HFFc6 (cell line): ENCODE results near the gene SOCS3. TPM values are rescaled to one million over a fixed set of nuclear protein-coding genes. Genes with fewer than 3 reads are reported as not detected.

Experiments
- DNase-seq: peaks from one replicate; pipeline ENCODE4 v3.0.0-alpha.2; 2018
- H3K27ac Mint-ChIP-seq: 2 replicates; pipeline ENCODE4 v1.8.0; 2020; ENCODE audit warnings: mild to moderate bottlenecking, mixed read lengths
- H3K27me3 Mint-ChIP-seq: 2 replicates; pipeline ENCODE4 v1.8.0; 2021; ENCODE audit warnings: mild to moderate bottlenecking, moderate library complexity, mixed read lengths; ENCODE audit not compliant: insufficient read depth
- H3K36me3 Mint-ChIP-seq: 2 replicates; pipeline ENCODE4 v1.8.0; 2021; ENCODE audit warnings: low read depth, mixed read lengths
- H3K4me1 Mint-ChIP-seq: 2 replicates; pipeline ENCODE4 v1.8.0; 2020; ENCODE audit warnings: low read depth, mixed read lengths
- H3K4me3 Mint-ChIP-seq: 2 replicates; pipeline ENCODE4 v1.8.0; 2020; ENCODE audit warnings: mild to moderate bottlenecking, moderate library complexity, mixed read lengths
- H3K9me3 Mint-ChIP-seq: 2 replicates; pipeline ENCODE4 v1.8.0; 2020; ENCODE audit warnings: mild to moderate bottlenecking, mixed read lengths
- total RNA-seq, 6 experiments: library from RNA; stranded (reverse); fragmentation: NEBNext Ultra II Directional; extraction: Animal tissue kit (Norgen Biotek cat#: 25700); gene quantifications; 2 replicates in 1 of 6; 3 replicates in 5 of 6; pipeline ENCODE4 v1.2.3, GENCODE V29; 2021
- TF ChIP-seq, protein P1 (sequence below): fragments of 200-600 bp; sonication (generic); IDR thresholded peaks from 2 replicates; pipeline ENCODE4 v1.5.0; 2021; ENCODE audit warnings: antibody characterized with exemption, mild to moderate bottlenecking

The SOCS3 gene
- total RNA-seq, 6 experiments from 2014 or later: 27.4 to 37.2 (median 33.2) TPM

DNA sequence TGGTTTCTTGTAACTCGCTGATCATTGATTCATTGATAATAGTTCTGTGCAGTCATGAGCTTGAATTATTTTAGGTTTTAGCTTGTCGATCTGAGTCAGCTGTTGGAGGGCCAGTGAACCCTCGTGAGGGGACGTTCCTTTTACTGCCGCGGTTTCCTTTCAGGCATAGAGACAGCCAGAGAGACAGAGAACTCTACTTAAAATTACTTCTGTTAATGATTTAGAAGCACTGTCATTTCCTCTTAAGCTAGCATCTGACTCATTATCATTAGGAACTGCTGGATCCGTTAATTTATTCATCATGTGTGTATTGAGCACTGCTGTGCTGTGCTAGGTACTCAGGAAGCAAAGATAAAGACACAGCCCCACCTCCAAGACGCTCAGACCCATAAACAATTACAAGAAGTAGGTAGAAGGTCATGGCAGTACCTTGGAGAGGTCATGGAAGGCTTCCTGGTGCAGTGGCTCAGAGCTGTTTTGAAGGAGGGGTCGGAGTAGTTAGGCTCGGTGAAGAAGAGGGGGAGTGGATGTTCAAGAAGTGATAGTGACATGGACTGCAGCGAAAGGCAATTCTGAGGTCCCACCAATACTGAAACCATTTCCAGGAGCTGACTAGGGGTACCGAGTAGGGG, 21.8 kb upstream of the SOCS3 start:
- Mint-ChIP-seq H3K36me3 (peaks cover 38% of the 10 kb centered on the region), H3K4me3 (peak overlapping the region; percentile 95), H3K9me3 (no peaks in the 10 kb centered on the region), H3K27ac (peak overlapping the region; percentile 97), H3K27me3 (peaks cover 6% of the 10 kb centered on the region), H3K4me1 (peaks cover 79% of the 10 kb centered on the region)
- no peak for DNase-seq
- TF ChIP-seq, protein P1, sequence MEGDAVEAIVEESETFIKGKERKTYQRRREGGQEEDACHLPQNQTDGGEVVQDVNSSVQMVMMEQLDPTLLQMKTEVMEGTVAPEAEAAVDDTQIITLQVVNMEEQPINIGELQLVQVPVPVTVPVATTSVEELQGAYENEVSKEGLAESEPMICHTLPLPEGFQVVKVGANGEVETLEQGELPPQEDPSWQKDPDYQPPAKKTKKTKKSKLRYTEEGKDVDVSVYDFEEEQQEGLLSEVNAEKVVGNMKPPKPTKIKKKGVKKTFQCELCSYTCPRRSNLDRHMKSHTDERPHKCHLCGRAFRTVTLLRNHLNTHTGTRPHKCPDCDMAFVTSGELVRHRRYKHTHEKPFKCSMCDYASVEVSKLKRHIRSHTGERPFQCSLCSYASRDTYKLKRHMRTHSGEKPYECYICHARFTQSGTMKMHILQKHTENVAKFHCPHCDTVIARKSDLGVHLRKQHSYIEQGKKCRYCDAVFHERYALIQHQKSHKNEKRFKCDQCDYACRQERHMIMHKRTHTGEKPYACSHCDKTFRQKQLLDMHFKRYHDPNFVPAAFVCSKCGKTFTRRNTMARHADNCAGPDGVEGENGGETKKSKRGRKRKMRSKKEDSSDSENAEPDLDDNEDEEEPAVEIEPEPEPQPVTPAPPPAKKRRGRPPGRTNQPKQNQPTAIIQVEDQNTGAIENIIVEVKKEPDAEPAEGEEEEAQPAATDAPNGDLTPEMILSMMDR: no peak

DNA sequence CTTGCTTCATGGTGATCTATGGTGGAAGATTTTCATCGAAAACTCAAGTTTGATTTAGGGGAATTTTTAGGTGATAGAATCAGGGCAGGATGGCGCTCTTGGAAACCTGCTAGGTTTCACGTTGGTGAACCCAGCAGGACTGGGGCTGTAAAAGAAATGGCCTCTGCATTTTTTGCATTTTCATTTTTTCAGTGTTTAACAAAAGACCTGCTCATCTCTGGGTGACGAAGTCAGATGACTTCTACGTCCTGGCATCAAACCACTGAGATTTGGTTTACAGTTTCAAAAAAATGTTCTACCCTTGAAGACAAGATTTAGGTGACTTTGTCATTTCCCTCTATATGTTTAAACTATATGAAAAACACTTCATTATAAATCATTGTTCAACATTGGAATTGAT, 20.5 kb upstream of the SOCS3 start:
- TF ChIP-seq, protein P1: no peak
- Mint-ChIP-seq H3K27me3 (peaks cover 4% of the 10 kb centered on the region), H3K36me3 (peaks cover 35% of the 10 kb centered on the region), H3K27ac (peak overlapping the region; percentile 97), H3K4me3 (peak overlapping the region; percentile 95), H3K9me3 (no peaks in the 10 kb centered on the region), H3K4me1 (peaks cover 79% of the 10 kb centered on the region)
- DNase-seq: no peak

DNA sequence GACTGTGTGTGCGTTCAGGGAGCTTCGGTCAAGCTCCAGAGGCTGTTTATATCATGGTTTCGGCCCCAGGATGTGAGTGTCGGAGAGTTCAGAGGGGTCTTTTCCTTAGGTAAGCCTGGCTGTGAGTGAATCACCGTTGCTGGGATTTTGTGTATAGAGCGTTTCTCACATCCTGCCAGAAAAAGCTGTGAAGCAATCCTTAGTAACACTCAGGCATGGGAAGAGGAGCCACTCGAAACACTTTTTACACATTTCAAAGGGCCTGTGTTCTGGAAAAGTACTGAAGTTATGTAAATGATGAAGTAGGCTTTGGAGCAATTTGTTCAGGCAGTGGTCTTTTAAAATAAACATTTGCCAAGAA, 19.2 kb upstream of the SOCS3 start:
- DNase-seq: peak; percentile 83
- H3K9me3 Mint-ChIP-seq: no peaks in the 10 kb centered on the region
- peaks cover 4% of the 10 kb centered on the region for H3K27me3 Mint-ChIP-seq
- peaks cover 27% of the 10 kb centered on the region for H3K36me3 Mint-ChIP-seq
- TF ChIP-seq, protein P1: no peak
- H3K4me1 Mint-ChIP-seq: peaks cover 83% of the 10 kb centered on the region
- H3K4me3 Mint-ChIP-seq: peak overlapping the region; percentile 95
- peak overlapping the region; percentile 97 for H3K27ac Mint-ChIP-seq

DNA sequence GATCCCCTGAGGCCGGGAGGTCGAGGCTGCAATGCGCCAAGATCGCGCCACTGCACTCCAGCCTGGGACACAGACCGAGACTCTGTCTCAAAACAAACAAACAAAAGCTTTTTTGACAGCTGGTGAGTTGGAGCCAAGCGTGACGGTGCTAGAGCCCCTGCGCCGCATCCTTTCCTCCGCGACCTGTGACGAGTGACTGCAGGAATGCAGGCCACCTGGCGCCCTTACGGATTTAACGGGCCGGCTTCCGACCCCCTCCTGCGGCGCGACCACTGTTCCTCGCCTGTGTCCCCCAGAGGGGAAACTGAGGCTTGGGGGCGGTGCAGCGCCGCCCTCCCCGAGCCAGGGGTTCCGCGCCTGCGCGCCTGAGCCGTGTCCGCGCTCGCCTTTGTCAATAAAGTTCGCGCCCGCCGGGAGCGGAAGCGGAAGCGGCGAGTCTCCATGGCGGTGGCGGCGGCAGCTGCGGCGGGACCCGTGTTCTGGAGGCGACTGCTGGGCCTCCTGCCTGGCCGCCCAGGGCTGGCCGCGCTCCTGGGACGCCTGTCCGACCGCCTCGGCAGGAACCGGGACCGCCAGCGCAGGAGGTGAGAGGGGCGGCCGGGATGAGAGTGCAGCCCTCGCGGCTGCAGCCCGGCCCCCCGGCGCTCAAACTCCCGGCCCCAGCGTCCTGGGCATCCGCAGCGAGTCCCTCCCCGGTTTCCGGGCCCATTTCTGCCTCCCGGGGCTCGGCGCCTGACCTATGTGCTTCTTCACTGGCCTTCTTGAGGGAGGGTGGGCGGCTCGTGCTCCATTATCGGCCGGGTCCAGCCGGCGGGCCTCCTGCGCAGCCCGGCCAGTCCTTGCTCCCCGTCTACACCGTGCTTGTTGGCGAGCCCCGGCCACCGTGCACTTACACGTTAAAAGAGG, 18.6 kb upstream of the SOCS3 start, which contains the start of gene PGS1:
Gene PGS1 (plus strand): TSS at position 425 of the 906 bp plus-strand sequence. CDS start 17 bp downstream, at position 442.
- peaks cover 27% of the 10 kb centered on the region for H3K36me3 Mint-ChIP-seq
- DNase-seq: peak; percentile 62
- H3K27me3 Mint-ChIP-seq: peaks cover 4% of the 10 kb centered on the region
- TF ChIP-seq, protein P1: peak; percentile 19; the same call in 1 of the 2 replicates
- H3K4me3 Mint-ChIP-seq: peak within 1 kb of the TSS; percentile 95
- H3K9me3 Mint-ChIP-seq: no peaks in the 10 kb centered on the region
- peak within 1 kb of the TSS; percentile 97 for H3K27ac Mint-ChIP-seq
- H3K4me1 Mint-ChIP-seq: peaks cover 79% of the 10 kb centered on the region

DNA sequence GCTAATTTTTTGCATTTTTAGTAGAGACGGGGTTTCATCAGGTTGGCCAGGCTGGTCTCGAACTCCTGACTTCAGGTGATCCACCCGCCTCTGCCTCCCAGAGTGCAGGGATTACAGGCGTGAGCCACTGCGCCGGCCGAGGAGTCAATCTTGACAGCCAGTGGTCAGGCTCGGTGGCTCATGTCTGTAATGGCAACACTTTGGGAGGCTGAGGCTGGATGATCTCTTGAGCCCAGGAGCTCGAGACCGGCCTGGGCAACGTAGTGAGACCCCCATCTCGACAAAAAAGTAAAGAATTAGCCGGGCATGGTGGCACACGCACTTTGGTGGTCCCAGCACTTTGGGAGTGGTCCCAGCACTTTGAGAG, 18.0 kb upstream of the SOCS3 start:
- Mint-ChIP-seq H3K4me1 (peaks cover 79% of the 10 kb centered on the region), H3K4me3 (peak overlapping the region; percentile 95), H3K36me3 (peaks cover 27% of the 10 kb centered on the region), H3K9me3 (no peaks in the 10 kb centered on the region), H3K27ac (peak overlapping the region; percentile 74), H3K27me3 (peaks cover 4% of the 10 kb centered on the region)
- TF ChIP-seq, protein P1: no peak
- DNase-seq: no peak
